Liver (tissue), 3 donors: ENCODE data around the gene ISCA1.

ENCODE experiments used
- ATF3 ChIP-seq: IDR thresholded peaks from 2 replicates; pipeline ENCODE4 v1.6.1; 2016; ENCODE audit warnings: antibody characterized with exemption
- CTCF ChIP-seq: fragments of 150-350 bp; IDR thresholded peaks from 2 replicates; pipeline ENCODE4 v1.5.1; 2017; ENCODE audit warnings: improper control_type of control experiment, low read depth, low read length; ENCODE audit not compliant: missing input control
- EGR1 ChIP-seq, 2 donors: IDR thresholded peaks; 2 replicates each; pipeline ENCODE4 v1.6.1; 2016 to 2018; ENCODE audit warnings: antibody characterized with exemption in 2 of 2, low read depth in 2 of 2
- FOXA1 ChIP-seq: IDR thresholded peaks from 2 replicates; pipeline ENCODE4 v1.6.1; 2016; ENCODE audit warnings: antibody characterized with exemption
- GABPA ChIP-seq, 2 donors: IDR thresholded peaks in 1 of 2; conservative IDR thresholded peaks in 1 of 2; 2 replicates each; pipeline ENCODE4 v1.6.1; 2016; ENCODE audit warnings: antibody characterized with exemption in 2 of 2, mild to moderate bottlenecking in 1 of 2, moderate library complexity in 1 of 2
- JUND ChIP-seq, 2 donors: IDR thresholded peaks; 2 replicates each; pipeline ENCODE4 v1.6.1; 2016; ENCODE audit warnings: antibody characterized with exemption in 2 of 2
- MAX ChIP-seq: IDR thresholded peaks from 2 replicates; pipeline ENCODE4 v1.6.1; 2016; ENCODE audit warnings: antibody characterized with exemption
- NR2F2 ChIP-seq: IDR thresholded peaks from 2 replicates; pipeline ENCODE4 v1.6.1; 2016; ENCODE audit warnings: antibody characterized with exemption
- RAD21 ChIP-seq, 2 donors: IDR thresholded peaks; 2 replicates each; pipeline ENCODE4 v1.6.1; 2016; ENCODE audit warnings: antibody characterized with exemption in 2 of 2, mild to moderate bottlenecking in 2 of 2
- REST ChIP-seq: IDR thresholded peaks from 2 replicates; pipeline ENCODE4 v1.6.1; 2016; ENCODE audit warnings: antibody characterized with exemption, mild to moderate bottlenecking
- RXRA ChIP-seq, 2 donors: IDR thresholded peaks; 2 replicates each; pipeline ENCODE4 v1.6.1; 2017 to 2018; ENCODE audit warnings: antibody characterized with exemption in 2 of 2, mild to moderate bottlenecking in 1 of 2
- SP1 ChIP-seq: IDR thresholded peaks from 2 replicates; pipeline ENCODE4 v1.6.1; 2018; ENCODE audit warnings: antibody characterized with exemption, mild to moderate bottlenecking
- TAF1 ChIP-seq: conservative IDR thresholded peaks from 2 replicates; pipeline ENCODE4 v1.6.1; 2016; ENCODE audit warnings: antibody characterized with exemption, mild to moderate bottlenecking
- ZBTB33 ChIP-seq: IDR thresholded peaks from 2 replicates; pipeline ENCODE4 v1.6.1; 2016; ENCODE audit warnings: antibody characterized with exemption
- donor health status: healthy.
- donor health status: healthy.

GRCh38 chr9:86303316-86303975 lies 21.1 kb upstream of the ISCA1 start:
- TF ChIP-seq CTCF = no peak
- no peak for TF ChIP-seq FOXA1
- TF ChIP-seq JUND (IDR thresholded peaks at IDR 0.05) = no peak
- no peak for TF ChIP-seq NR2F2
- TF ChIP-seq TAF1 = no peak
- no peak for TF ChIP-seq REST
- no peak for TF ChIP-seq GABPA (IDR thresholded peaks at IDR 0.05 in 1 of 2, conservative IDR thresholded peaks at IDR 0.05 in 1 of 2)
- no peak for TF ChIP-seq EGR1 (IDR thresholded peaks at IDR 0.05; ENCODE audit: low read depth in 2 of 2)
- no peak for TF ChIP-seq RXRA (IDR thresholded peaks at IDR 0.05)
- no peak for TF ChIP-seq ZBTB33
- TF ChIP-seq MAX = no peak
- no peak for TF ChIP-seq SP1
- no peak for TF ChIP-seq ATF3
- no peak for TF ChIP-seq RAD21 (IDR thresholded peaks at IDR 0.05)
